ENCODE results near the gene INTS11. TPM values are rescaled to one million over a fixed set of nuclear protein-coding genes. Genes with fewer than 3 reads are reported as not detected.
A peak's percentile ranks its signal among the peaks of the same experiment; 100 is the strongest.
"Not testable (repeated sequence)": the region's sequence is repeated elsewhere in the genome, so short reads cannot be mapped to it uniquely, and the experiment has no call there.

INTS11 gene
- total RNA-seq, 2 experiments from 2014 or later, result 120 to 134 TPM

DNA sequence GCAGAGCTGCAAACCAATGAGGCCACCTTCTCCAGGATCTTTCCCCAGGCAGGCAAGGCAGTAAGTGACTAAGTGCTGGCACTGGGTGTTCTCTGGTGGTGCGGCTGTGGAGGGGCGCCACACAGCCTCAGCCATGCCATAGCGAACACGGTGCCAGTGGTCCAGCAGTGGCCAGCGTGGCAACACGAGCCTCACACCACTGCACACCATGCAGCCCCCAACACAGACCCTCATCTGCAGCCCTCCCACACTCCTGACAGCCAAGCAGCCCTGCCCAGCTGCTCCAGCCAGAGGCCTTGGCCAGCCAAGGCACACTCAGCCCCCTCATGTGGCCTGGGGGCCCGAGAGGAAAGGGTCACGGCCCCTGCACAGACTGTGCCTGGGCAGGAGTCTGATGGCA, 3.0 kb downstream of the INTS11 start:
- no peak for DNase-seq
- CTCF ChIA-PET, result no interaction called here
- Mint-ChIP-seq H3K36me3 (ENCODE audit: low read depth) (peaks cover 19% of the 10 kb centered on the region), H3K27ac (peak overlapping the region; percentile 30), H3K9me3 (ENCODE audit: insufficient read depth) (no peaks in the 10 kb centered on the region), H3K4me1 (ENCODE audit: low read depth) (peaks cover 35% of the 10 kb centered on the region), H3K4me3 (no peak overlapping the region), H3K27me3 (ENCODE audit: low read depth) (no peaks in the 10 kb centered on the region)
- no peak for ATAC-seq
- POLR2A ChIA-PET, result interaction anchor here (1.0 kb wide), 1 partner anchor 10 kb away, joined by 4 read pairs; no protein-coding TSS in a partner anchor

DNA sequence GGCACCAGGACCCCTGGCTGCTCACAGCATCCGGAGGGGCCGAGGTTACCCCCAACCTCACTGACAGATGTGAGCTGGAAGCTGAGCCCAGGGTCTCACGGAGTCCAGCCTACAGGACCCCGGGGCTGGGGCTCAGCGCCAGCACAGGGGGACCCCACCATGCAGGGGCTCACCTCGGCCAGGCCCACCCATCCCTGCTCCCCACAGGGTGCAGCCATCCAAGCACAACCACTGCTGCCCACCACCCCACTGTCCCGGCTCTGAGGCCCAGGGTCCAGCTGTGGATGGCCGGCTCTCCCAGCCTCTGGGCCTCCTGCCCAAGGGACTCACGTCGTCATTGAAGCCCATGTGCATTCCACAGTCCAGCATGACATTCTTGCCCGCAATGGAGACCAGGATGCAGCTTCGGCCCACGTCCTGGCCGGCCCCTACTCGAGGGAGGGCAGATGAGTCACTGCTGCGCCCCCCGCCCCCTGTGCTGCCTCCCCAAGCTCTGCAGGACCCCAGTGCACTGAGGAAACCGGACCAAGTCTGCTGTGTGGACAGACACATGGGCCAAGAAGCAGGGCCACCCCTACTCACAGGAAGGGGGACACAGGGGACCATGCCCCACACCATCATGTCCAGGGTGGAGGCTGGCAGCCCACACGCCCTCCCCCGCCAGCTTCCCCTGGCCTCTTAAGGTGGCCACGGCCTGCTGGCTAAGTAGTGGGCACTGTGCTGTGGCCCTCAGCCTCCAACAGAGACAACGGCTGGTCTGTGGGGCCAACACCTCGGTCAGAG, 3.6 kb downstream of the INTS11 start:
- no peak for DNase-seq
- CTCF ChIA-PET, result no interaction called here
- Mint-ChIP-seq H3K9me3 (ENCODE audit: insufficient read depth) (no peaks in the 10 kb centered on the region), H3K4me1 (ENCODE audit: low read depth) (peaks cover 28% of the 10 kb centered on the region), H3K36me3 (ENCODE audit: low read depth) (peaks cover 23% of the 10 kb centered on the region), H3K27ac (no peak overlapping the region), H3K4me3 (no peak overlapping the region), H3K27me3 (ENCODE audit: low read depth) (no peaks in the 10 kb centered on the region)
- ATAC-seq, result no peak
- POLR2A ChIA-PET, result interaction anchor here (1.0 kb wide), 1 partner anchor 9 kb away, joined by 4 read pairs; no protein-coding TSS in a partner anchor

DNA sequence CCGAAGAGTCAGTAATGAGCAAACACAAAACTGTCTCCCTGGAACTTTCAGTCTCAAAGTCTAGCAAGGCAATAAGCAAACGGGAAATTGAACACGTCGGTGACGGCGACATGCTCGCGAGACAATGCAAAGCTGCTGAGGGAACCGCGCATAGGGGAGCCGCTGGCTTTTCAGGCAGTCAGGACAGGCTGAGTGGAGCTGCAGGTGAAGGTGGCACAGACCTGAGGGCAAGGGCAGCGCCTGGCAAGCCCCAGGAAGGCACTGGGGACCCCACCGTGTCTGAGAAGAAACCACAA, 4.9 kb downstream of the INTS11 start:
- H3K4me3 Mint-ChIP-seq, result no peak overlapping the region
- ATAC-seq, result no peak
- DNase-seq, result no peak
- no peaks in the 10 kb centered on the region for H3K27me3 Mint-ChIP-seq (ENCODE audit: low read depth)
- no peak overlapping the region for H3K27ac Mint-ChIP-seq
- POLR2A ChIA-PET, result no interaction called here
- CTCF ChIA-PET, result no interaction called here
- H3K36me3 Mint-ChIP-seq (ENCODE audit: low read depth), result peaks cover 28% of the 10 kb centered on the region
- no peaks in the 10 kb centered on the region for H3K9me3 Mint-ChIP-seq (ENCODE audit: insufficient read depth)
- peaks cover 24% of the 10 kb centered on the region for H3K4me1 Mint-ChIP-seq (ENCODE audit: low read depth)

DNA sequence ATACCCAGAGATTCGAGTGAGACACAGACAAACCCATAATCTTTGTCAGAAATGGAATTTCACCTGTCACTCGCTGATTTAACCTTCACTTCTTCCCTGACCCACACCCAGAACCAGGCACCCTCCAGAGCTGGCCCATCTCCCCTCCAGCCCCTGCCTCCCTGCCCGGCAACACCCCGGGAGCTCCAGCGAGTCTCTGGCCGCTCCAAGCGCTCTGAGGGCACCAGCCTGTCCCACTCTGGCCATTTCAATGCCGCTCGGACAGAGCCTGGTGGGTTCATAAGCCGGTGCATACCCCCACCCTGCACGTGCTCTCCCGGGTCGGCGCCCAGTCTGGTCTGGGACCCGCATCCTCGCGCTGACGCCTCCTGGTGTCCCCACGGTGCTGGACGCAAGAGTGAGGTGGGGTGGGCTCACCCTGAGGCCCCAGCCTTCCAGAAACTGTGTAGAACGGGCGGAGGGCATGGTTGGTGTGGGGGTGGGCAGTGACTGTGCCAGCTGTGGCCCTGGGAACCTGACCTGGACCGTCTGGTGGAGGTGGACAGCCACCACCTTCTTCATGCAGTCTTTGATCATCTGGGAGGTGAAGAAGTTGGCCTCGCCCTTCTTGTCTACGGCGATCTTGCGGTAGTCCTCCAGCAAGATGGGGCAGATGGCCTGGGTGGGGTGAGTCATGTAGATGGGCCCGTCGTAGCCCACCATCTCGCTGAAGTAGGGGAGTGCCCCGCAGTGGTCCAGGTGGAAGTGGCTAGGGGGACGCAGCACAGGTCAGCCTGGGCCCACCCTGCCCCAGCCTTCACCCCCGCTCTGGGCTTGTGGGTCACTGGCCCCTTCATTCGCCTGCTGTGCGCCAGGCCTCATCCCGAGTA, 5.4 kb downstream of the INTS11 start:
- ATAC-seq, result no peak
- ChIA-PET POLR2A (no interaction called here), CTCF (no interaction called here)
- Mint-ChIP-seq H3K27me3 (ENCODE audit: low read depth) (no peaks in the 10 kb centered on the region), H3K36me3 (ENCODE audit: low read depth) (peaks cover 28% of the 10 kb centered on the region), H3K27ac (no peak overlapping the region), H3K4me3 (no peak overlapping the region), H3K4me1 (ENCODE audit: low read depth) (peaks cover 23% of the 10 kb centered on the region), H3K9me3 (ENCODE audit: insufficient read depth) (no peaks in the 10 kb centered on the region)
- DNase-seq, result no peak

DNA sequence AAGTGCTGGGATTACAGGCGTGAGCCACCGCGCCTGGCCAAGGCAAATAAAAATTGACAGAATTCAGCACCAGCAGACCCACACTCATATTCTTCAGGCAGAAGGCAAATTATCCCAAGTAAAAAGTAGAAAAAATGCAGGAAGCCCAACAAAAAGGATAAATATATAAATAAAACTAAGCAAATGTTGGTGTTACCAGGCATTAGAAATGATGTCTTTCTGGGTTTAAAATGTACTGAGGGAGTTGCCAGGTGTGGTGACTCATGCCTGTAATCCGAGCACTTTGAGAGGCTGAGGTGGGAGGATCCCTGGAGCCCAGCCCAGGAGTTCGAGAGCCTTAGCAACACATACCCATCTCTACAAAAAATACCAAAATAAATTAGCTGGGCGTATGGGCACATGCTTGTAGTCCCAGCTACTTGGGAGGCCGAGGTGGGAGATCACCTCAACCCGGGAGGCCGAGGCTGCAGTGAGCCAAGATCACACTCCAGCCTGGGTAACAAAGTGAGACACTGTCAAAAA, 6.3 kb downstream of the INTS11 start:
- H3K27me3 Mint-ChIP-seq (ENCODE audit: low read depth), result no peaks in the 10 kb centered on the region
- DNase-seq (no peak), ATAC-seq (no peak)
- H3K4me1 Mint-ChIP-seq (ENCODE audit: low read depth), result peaks cover 18% of the 10 kb centered on the region
- H3K27ac Mint-ChIP-seq, result no peak overlapping the region
- H3K36me3 Mint-ChIP-seq (ENCODE audit: low read depth), result peaks cover 32% of the 10 kb centered on the region
- H3K4me3 Mint-ChIP-seq, result no peak overlapping the region
- ChIA-PET POLR2A (no interaction called here), CTCF (no interaction called here)
- no peaks in the 10 kb centered on the region for H3K9me3 Mint-ChIP-seq (ENCODE audit: insufficient read depth)

DNA sequence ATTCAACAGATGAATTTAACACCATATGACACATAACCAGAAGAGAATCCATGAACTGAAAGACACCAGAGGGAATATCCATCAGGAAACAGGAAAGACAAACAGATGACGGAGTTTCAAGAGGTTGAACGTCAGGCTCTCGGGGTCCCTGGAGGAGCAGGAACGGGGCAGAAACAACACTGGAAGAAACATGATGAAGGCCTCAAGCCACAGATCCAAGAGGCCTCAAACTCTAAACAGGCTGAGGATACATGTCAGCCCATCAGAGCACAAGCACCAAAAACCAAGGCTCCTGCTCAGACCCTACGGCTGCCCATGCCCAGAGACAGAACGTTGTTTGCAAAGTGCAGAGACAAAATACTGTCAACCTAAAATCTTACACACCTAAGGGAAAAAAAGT, 7.0 kb downstream of the INTS11 start:
- DNase-seq (no peak), ATAC-seq (no peak)
- Mint-ChIP-seq H3K27ac (no peak overlapping the region), H3K4me1 (ENCODE audit: low read depth) (peaks cover 12% of the 10 kb centered on the region), H3K27me3 (ENCODE audit: low read depth) (no peaks in the 10 kb centered on the region), H3K4me3 (no peak overlapping the region), H3K9me3 (ENCODE audit: insufficient read depth) (no peaks in the 10 kb centered on the region), H3K36me3 (ENCODE audit: low read depth) (peaks cover 36% of the 10 kb centered on the region)
- ChIA-PET CTCF (no interaction called here), POLR2A (no interaction called here)

DNA sequence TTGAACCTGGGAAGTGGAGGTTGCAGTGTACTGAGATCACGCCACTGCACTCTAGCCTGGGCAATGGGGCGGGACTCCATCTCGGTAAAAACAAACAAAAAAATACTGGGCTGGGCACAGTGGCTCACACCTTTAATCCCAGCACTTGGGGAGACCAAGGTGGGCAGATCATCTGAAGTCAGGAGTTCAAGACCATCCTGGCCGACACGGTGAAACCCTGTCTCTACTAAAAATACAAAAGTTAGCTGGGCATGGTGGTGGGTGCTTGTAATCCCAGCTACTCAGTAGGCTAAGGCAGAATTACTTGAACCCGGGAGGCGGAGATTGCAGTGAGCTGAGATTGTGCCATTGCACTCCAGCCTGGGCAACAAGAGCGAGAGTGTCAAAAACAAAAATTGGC, 8.3 kb downstream of the INTS11 start:
- CTCF ChIA-PET; H3K27ac Mint-ChIP-seq; H3K27me3 Mint-ChIP-seq (ENCODE audit: low read depth); H3K4me3 Mint-ChIP-seq; ATAC-seq; H3K9me3 Mint-ChIP-seq (ENCODE audit: insufficient read depth); DNase-seq; H3K4me1 Mint-ChIP-seq (ENCODE audit: low read depth): not testable (repeated sequence)
- peaks cover 33% of the 10 kb centered on the region for H3K36me3 Mint-ChIP-seq (ENCODE audit: low read depth)
- POLR2A ChIA-PET, result interaction anchor here (0.6 kb wide), 1 partner anchor 344 kb away, joined by 3 read pairs; no protein-coding TSS in a partner anchor

DNA sequence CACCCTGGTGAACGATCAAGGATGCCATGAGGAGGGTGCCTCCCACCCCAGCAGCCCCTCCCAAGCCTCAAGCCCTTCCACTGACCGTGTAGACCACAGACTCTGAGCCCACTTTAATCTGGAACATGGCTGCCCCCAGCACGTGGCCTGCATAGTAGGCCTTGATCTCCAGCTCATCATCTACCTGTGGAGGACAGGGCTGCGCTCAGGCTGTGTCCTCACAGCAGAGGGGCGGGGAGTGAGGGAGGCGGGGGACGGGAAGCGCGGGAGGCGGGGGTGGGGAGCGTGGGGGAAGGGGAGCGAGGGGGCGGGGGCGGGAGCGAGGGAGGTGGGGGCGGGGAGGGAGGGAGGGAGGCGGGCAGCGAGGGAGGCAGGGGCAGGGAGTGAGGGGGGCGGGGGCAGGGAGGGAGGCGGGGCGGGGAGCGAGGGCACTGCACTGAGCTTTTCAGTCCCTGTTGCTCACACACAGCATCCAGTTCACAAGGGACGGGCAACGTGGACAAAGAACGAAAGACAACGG, 9.0 kb downstream of the INTS11 start:
- Mint-ChIP-seq H3K9me3 (ENCODE audit: insufficient read depth) (no peaks in the 10 kb centered on the region), H3K27ac (no peak overlapping the region), H3K27me3 (ENCODE audit: low read depth) (no peaks in the 10 kb centered on the region), H3K4me3 (no peak overlapping the region), H3K36me3 (ENCODE audit: low read depth) (peaks cover 37% of the 10 kb centered on the region), H3K4me1 (ENCODE audit: low read depth) (peaks cover 3% of the 10 kb centered on the region)
- ATAC-seq (no peak), DNase-seq (no peak)
- ChIA-PET CTCF (no interaction called here), POLR2A (no interaction called here)

DNA sequence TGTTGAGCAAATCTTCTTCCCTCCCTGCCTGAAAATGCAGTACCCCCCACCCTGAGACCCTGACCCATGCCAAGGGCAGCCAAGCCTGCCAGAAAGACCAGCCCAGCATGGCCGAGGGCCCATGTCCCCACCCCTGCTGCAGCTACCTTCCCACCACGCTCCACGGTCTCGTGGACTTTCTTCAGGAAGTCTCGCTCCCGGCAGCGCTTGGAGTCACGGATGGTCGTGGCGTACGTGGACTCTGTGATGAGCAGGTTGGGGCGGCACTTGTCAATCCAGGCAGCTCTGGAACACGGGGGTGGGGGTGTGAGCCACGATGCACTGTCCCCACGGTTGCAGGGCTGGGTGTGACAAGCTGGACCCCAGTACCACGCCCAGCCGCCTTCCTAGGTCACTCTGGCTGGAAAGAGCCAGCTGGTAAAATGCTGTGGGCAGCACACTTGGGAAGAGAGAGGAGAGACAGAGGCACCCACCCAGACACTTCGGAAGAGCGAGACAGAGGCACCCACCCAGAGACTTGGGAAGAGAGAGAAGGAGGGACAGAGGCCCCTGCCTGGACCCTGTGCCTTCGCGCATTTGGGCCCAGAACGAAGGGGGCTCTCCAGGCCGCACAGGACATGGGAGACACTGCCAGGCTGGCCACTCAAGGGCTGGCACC, 9.7 kb downstream of the INTS11 start:
- peaks cover 39% of the 10 kb centered on the region for H3K36me3 Mint-ChIP-seq (ENCODE audit: low read depth)
- no peak overlapping the region for H3K4me3 Mint-ChIP-seq
- H3K27ac Mint-ChIP-seq, result no peak overlapping the region
- no peaks in the 10 kb centered on the region for H3K27me3 Mint-ChIP-seq (ENCODE audit: low read depth)
- no peaks in the 10 kb centered on the region for H3K9me3 Mint-ChIP-seq (ENCODE audit: insufficient read depth)
- H3K4me1 Mint-ChIP-seq (ENCODE audit: low read depth), result peaks cover 5% of the 10 kb centered on the region
- POLR2A ChIA-PET, result interaction anchor here (0.6 kb wide), 1 partner anchor 22 kb away, joined by 4 read pairs; no protein-coding TSS in a partner anchor
- DNase-seq (no peak), ATAC-seq (no peak)
- CTCF ChIA-PET, result no interaction called here

DNA sequence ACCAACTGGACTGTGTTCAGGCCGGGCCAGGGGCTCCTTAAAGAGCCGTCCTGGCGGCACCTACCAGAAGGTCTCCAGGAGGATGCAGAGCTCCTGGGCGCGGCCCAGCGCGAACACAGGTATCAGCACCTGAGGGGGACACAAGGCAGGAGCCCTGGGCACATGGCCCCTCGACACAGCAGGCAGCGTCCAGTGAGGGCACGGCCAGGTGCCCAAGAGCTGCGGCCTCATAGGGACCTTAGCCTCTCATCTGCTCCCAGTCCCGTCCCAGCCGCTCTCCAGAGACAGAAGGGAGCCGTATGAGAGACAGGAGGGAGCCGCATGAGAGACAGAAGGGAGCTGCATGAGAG, 10.2 kb downstream of the INTS11 start:
- ChIA-PET CTCF (no interaction called here), POLR2A (interaction anchor here (0.6 kb wide), 1 partner anchor 22 kb away, joined by 4 read pairs; no protein-coding TSS in a partner anchor)
- Mint-ChIP-seq H3K4me3 (no peak overlapping the region), H3K9me3 (ENCODE audit: insufficient read depth) (no peaks in the 10 kb centered on the region), H3K27me3 (ENCODE audit: low read depth) (no peaks in the 10 kb centered on the region), H3K4me1 (ENCODE audit: low read depth) (peaks cover 5% of the 10 kb centered on the region), H3K27ac (no peak overlapping the region), H3K36me3 (ENCODE audit: low read depth) (peaks cover 35% of the 10 kb centered on the region)
- no peak for DNase-seq
- ATAC-seq, result no peak

DNA sequence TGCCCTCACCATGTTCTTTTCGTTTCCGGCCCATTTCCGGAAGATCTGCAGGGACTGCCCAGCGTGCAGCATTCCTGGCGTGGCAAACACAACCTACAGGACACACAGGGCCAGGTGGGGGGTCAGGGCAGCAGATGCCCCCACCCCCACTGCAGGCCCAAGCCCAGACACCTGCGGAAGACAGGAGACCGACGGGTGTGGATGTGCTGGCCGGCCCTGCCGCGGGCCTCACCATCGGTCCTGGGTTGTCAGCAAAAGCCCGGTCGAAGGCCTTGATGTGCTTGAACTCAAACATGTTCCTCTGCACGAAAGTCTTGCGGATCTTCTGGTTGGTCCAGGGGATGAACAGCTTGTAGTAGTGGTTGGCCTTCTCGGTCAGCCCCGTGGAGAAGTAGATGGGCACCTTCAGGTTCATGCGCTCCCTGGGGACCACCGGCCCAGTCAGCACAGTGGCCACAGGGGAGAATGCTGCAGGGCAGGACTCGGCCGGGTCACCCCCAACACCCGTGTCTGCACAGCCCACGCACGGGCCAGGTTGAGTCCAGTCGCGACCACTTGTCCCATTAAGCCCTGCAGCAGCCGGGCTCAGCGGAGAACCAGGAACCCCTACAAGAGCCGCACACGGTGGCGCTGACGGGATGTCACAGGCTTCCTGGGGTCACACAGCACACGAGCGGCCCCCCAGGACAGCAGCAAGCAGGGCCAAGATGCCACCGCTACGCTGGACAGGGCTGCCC, 10.8 kb downstream of the INTS11 start:
- no peak for ATAC-seq
- CTCF ChIA-PET, result interaction anchor here (1.3 kb wide), 1 partner anchor 192 kb away, joined by 7 read pairs; no protein-coding TSS in a partner anchor
- DNase-seq, result no peak
- Mint-ChIP-seq H3K4me3 (no peak overlapping the region), H3K27me3 (ENCODE audit: low read depth) (no peaks in the 10 kb centered on the region), H3K27ac (no peak overlapping the region), H3K36me3 (ENCODE audit: low read depth) (peaks cover 33% of the 10 kb centered on the region), H3K4me1 (ENCODE audit: low read depth) (peaks cover 5% of the 10 kb centered on the region), H3K9me3 (ENCODE audit: insufficient read depth) (no peaks in the 10 kb centered on the region)
- POLR2A ChIA-PET, result interaction anchor here (0.6 kb wide), 1 partner anchor 23 kb away, joined by 4 read pairs; no protein-coding TSS in a partner anchor
